ENCODE measurements around the gene TMEM176B.
"Not testable (repeated sequence)": the region's sequence is repeated elsewhere in the genome, so short reads cannot be mapped to it uniquely, and the experiment has no call there.

TMEM176B gene

DNA sequence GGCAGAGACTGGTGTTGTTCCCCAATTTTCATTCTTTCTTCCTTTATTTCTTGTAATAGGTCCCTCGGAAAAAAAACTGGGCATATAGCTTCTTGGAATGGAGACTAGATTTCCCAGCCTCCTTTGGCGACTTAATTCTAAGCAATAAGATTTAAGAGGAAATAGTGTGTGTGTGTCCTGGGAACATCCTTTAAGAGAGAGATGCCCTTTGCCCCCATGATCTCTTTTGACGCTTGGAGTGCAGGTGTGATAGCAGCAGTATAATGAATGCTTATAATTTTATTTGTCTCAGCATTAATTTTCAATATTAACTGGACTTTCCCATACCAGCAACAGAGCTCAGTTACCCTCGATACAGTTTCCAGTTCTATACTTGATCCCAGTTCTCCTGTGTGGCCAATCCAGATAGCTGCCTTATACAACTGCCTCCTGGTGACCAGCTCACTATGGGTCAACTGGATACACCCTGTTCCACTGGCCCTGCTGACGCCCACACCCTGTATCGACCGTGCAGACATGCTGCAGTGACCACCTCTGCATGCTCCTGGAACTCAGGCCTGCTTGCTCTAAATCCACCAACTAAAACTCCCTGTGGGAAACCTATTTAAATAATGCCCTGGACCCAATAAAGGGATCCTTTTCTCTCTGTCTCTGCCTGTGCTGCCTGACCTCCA is 14.3 kb upstream of the TMEM176B start:
- H3K9ac ChIP-seq (ENCODE audit: low read length) = no peak overlapping the region
- H3K4me2 ChIP-seq (ENCODE audit: low read length) = no peak overlapping the region
- H3K4me1 ChIP-seq (ENCODE audit: low read length) = peaks cover 24% of the 10 kb centered on the region
- H3K36me3 ChIP-seq (replicated peaks; ENCODE audit: low read depth, low read length) = peaks cover 22% of the 10 kb centered on the region
- H3K9me3 ChIP-seq (ENCODE audit: insufficient read depth, low read length) = peaks cover 16% of the 10 kb centered on the region; the same call in 1 of the 2 replicates
- H3K27ac ChIP-seq (ENCODE audit: low read length) = no peak overlapping the region
- H2AFZ ChIP-seq (ENCODE audit: low read depth, low read length) = no peak overlapping the region
- no peaks in the 10 kb centered on the region for H3K79me2 ChIP-seq (ENCODE audit: low read length)
- no peaks in the 10 kb centered on the region for H4K20me1 ChIP-seq (ENCODE audit: insufficient read depth, low read length)
- no peaks in the 10 kb centered on the region for H3K27me3 ChIP-seq (ENCODE audit: low read depth, low read length)
- no peak overlapping the region for H3K4me3 ChIP-seq (ENCODE audit: low read length)
- TF ChIP-seq, protein P1, sequence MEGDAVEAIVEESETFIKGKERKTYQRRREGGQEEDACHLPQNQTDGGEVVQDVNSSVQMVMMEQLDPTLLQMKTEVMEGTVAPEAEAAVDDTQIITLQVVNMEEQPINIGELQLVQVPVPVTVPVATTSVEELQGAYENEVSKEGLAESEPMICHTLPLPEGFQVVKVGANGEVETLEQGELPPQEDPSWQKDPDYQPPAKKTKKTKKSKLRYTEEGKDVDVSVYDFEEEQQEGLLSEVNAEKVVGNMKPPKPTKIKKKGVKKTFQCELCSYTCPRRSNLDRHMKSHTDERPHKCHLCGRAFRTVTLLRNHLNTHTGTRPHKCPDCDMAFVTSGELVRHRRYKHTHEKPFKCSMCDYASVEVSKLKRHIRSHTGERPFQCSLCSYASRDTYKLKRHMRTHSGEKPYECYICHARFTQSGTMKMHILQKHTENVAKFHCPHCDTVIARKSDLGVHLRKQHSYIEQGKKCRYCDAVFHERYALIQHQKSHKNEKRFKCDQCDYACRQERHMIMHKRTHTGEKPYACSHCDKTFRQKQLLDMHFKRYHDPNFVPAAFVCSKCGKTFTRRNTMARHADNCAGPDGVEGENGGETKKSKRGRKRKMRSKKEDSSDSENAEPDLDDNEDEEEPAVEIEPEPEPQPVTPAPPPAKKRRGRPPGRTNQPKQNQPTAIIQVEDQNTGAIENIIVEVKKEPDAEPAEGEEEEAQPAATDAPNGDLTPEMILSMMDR (IDR thresholded peaks at IDR 0.05; ENCODE audit: low read depth, low read length) = no peak
- TF ChIP-seq EZH2phosphoT487 (IDR thresholded peaks at IDR 0.05; ENCODE audit: low read depth) = no peak

GRCh38 chr7:150807616-150808438 is 7.7 kb upstream of the TMEM176B start:
- not testable (repeated sequence) for H4K20me1 ChIP-seq (ENCODE audit: insufficient read depth, low read length); H3K36me3 ChIP-seq (replicated peaks; ENCODE audit: low read depth, low read length); H3K9me3 ChIP-seq (ENCODE audit: insufficient read depth, low read length); H2AFZ ChIP-seq (ENCODE audit: low read depth, low read length); H3K27me3 ChIP-seq (ENCODE audit: low read depth, low read length); H3K4me2 ChIP-seq (ENCODE audit: low read length); H3K79me2 ChIP-seq (ENCODE audit: low read length); H3K4me1 ChIP-seq (ENCODE audit: low read length); H3K9ac ChIP-seq (ENCODE audit: low read length); H3K27ac ChIP-seq (ENCODE audit: low read length); H3K4me3 ChIP-seq (ENCODE audit: low read length)

GRCh38 chr7:150806863-150807262 is 6.7 kb upstream of the TMEM176B start:
- no peak for TF ChIP-seq EZH2phosphoT487 (IDR thresholded peaks at IDR 0.05; ENCODE audit: low read depth)
- TF ChIP-seq, protein P1 (IDR thresholded peaks at IDR 0.05; ENCODE audit: low read depth, low read length) = peak; percentile 17; the same call in 1 of the 2 replicates

GRCh38 chr7:150806454-150806853 is 6.3 kb upstream of the TMEM176B start:
- no peaks in the 10 kb centered on the region for H4K20me1 ChIP-seq (ENCODE audit: insufficient read depth, low read length)
- no peak overlapping the region for H2AFZ ChIP-seq (ENCODE audit: low read depth, low read length)
- no peak overlapping the region for H3K4me2 ChIP-seq (ENCODE audit: low read length)
- TF ChIP-seq EZH2phosphoT487 (IDR thresholded peaks at IDR 0.05; ENCODE audit: low read depth) = no peak
- TF ChIP-seq, protein P1 (IDR thresholded peaks at IDR 0.05; ENCODE audit: low read depth, low read length) = no peak
- H3K27ac ChIP-seq (ENCODE audit: low read length) = no peak overlapping the region
- H3K9me3 ChIP-seq (ENCODE audit: insufficient read depth, low read length) = peaks cover 8% of the 10 kb centered on the region; the same call in 1 of the 2 replicates
- no peaks in the 10 kb centered on the region for H3K79me2 ChIP-seq (ENCODE audit: low read length)
- no peaks in the 10 kb centered on the region for H3K4me1 ChIP-seq (ENCODE audit: low read length)
- no peak overlapping the region for H3K4me3 ChIP-seq (ENCODE audit: low read length)
- no peaks in the 10 kb centered on the region for H3K27me3 ChIP-seq (ENCODE audit: low read depth, low read length)
- no peaks in the 10 kb centered on the region for H3K36me3 ChIP-seq (replicated peaks; ENCODE audit: low read depth, low read length)
- H3K9ac ChIP-seq (ENCODE audit: low read length) = no peak overlapping the region

More at GRCh38 chr7:150806863-150807262, 6.7 kb upstream of the TMEM176B start:
- Histone ChIP-seq H3K4me3 (ENCODE audit: low read length) (no peak overlapping the region), H3K4me2 (ENCODE audit: low read length) (no peak overlapping the region), H2AFZ (ENCODE audit: low read depth, low read length) (no peak overlapping the region), H3K36me3 (replicated peaks; ENCODE audit: low read depth, low read length) (no peaks in the 10 kb centered on the region), H4K20me1 (ENCODE audit: insufficient read depth, low read length) (no peaks in the 10 kb centered on the region), H3K79me2 (ENCODE audit: low read length) (no peaks in the 10 kb centered on the region), H3K9ac (ENCODE audit: low read length) (no peak overlapping the region), H3K9me3 (ENCODE audit: insufficient read depth, low read length) (peaks cover 8% of the 10 kb centered on the region; the same call in 1 of the 2 replicates), H3K27ac (ENCODE audit: low read length) (no peak overlapping the region), H3K4me1 (ENCODE audit: low read length) (no peaks in the 10 kb centered on the region), H3K27me3 (ENCODE audit: low read depth, low read length) (no peaks in the 10 kb centered on the region)
